HG02981 (cell line): ENCODE measurements around the gene IST1.

Experiments
- ATAC-seq: cut with Tn5 transposase; IDR thresholded peaks from one replicate; pipeline ENCODE4 v1.9.1; 2021; ENCODE audit warnings: mild to moderate bottlenecking, moderate library complexity; ENCODE audit not compliant: unreplicated experiment

Gene IST1

DNA sequence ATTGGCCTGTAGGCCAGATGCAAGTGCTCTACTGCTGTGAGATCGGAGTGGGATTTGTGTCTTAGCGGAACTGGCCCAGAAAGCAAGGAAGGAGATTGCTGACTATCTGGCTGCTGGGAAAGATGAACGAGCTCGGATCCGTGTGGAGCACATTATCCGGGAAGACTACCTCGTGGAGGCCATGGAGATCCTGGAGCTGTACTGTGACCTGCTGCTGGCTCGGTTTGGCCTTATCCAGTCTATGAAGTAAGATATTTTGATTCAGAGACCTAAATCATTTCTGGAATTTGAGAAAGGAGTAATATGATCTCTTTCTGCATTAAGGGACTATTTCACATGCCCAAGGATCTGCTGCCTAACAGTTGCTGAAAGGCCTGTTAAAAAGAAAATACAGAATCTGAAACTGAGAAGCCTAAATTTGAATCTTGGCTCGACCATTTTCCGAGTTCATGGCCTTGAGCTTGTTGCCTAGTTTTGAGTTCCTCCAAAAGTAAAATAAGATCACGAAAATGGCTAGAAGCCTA, 21.1 kb downstream of the IST1 start:
- no peak for ATAC-seq

DNA sequence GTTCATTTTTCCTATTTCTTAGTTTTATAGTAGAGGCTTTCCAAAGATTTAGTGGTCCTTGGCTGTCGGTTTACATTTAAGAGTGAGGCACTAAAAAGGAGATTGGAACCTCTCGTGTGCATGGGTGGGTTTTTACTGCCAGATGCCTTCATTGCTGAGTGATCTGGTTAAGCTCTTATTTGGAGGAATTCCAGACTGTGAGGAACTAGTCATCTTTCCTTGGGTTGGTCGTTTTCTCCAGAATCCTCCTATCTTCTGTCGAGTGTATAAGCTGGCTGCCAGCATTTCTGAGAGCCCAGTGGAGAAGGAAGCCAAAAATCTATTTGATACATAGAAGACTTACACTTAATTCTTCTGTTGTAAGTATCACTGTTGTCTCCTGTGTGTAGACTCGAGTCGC, 22.6 kb downstream of the IST1 start:
- no peak for ATAC-seq

DNA sequence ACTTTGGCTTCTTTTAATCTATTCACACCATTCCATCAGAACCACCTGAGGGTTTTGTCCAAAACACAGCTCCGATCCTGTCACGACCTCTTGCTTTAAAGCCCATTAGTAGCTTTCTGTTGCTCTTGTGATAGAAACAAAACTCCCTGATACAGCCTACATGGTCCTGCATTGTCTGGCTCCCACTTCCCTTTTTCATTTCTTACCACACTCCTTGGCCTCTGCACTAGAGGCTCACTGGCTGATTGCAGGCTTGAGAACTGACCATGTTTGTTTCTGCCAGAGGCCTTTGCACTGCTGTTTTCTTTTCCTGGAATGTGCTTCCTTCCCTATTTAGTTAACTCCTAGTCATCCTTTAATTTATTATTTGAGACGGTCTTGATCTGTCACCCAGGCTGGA, 23.7 kb downstream of the IST1 start:
- peak; percentile 81 for ATAC-seq

DNA sequence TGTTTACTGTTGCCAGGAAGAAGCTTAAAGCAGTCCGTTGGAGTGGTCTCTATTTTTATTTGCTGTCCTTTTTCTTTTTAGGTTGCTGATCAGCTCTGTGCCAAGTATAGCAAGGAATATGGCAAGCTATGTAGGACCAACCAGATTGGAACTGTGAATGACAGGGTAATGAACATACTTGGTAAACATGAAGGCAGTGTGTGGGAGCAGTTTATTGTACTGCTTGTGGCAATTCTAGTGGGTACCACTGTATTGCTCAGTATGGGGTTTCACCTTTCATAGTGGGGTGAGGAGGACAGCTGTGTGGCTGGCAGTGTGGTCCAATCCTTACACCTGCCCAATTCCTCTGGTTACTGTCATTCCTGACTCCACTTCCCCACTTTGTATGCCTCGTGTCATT, 25.3 kb downstream of the IST1 start:
- ATAC-seq: no peak

DNA sequence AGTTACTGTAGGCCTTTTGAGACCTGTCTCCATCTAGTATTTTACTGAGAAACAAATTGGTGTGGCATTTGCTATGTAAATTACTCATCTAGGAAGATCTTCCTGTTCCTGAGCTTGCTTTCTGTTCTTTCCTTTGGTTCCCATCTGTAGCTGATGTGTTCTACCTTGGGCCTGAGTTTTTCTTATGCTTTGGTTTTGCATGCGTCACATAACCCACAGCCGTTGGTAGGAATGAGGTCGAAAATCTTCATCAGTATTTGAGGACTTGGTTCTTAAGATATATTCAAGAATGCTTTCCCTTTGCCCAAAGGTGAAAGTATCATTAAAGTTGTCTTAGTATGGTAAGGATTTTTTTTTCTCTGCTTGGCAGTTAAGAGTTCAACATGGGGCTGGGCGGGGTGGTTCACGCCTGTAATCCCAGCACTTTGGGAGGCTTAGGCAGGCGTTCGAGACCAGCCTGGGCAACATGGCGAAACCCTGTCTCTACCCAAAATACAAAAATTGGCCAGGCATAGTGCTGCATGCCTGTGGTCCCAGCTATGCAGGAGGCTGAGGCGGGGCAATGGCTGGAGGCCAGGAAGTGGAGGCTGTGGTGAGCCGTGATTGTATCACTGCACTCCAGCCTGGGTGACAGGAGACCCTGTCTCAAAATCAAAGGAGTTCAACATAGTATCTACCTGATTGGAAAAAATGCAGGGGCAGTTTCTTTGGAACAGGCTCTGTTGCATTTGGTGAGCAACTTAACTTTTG, 28.8 kb downstream of the IST1 start:
- ATAC-seq: no peak

DNA sequence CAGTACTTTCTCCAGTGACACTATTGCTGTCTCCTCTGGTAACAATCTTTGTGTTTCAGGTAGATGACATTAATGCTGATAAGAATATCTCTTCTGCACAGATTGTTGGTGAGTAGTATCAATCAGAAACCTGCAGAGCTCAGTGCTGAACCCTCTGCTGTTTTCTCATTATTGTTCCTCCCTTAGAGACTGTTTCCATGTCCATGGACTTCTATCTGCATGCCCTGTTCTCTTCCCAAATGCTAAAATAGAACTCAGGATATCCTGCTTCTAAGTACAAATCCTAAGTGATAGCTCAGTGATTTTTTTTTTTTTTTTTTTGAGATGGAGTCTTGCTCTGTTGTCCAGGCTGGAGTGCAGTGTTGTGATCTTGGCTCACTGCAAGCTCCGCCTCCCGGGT, 29.4 kb downstream of the IST1 start:
- ATAC-seq: no peak

DNA sequence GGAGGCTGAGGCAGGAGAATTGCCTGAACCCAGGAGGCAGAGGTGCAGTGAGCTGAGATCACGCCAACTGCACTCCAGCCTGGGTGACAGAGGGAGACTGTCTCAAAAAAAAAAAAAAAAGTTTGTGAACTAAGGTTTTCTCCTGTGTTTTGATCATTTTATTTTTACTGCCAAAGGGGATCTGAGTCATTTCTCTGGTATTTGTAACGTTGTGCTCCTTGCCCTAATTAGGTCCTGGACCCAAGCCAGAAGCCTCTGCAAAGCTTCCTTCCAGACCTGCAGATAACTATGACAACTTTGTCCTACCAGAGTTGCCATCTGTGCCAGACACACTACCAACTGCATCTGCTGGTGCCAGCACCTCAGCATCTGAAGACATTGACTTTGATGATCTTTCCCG, 32.1 kb downstream of the IST1 start:
- ATAC-seq: no peak

DNA sequence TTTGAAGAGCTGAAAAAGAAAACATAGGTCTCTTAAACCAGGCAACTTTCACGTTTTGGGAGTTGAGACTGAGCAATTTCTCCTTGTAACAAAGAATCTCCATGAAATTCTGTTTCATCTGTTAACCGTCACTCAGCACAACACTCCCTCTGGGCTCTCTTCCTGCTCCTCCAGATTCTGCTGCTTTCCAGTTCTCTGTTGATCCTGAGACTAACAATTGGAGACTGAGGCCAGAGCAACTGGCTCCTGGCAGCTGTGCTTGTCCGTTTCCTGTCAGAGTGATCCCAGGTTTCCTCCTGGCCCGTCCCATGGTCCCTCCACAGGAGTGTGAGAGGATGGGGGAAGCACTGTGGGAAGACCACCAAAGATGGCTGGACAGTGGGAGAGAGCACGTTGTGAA, 32.5 kb downstream of the IST1 start:
- ATAC-seq: no peak

DNA sequence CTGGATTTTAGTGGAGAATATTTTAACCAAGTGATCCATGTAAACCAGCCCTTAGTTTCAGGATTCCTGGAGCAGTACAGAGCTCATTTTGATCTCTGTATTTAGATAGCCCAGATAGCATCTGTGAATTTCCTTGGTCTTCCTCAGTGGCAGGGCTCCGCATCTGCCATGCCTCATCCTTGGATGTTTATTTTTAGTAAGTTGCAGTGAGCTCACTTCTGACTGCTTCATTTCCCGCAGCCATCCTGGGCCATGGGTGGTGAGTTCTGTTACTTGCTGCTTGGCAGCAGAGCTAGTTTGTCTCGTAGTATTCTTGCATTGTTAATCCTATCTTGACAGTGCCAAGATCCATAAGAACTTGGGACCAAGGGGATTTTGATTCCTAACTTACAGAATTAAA, 33.7 kb downstream of the IST1 start:
- no peak for ATAC-seq

DNA sequence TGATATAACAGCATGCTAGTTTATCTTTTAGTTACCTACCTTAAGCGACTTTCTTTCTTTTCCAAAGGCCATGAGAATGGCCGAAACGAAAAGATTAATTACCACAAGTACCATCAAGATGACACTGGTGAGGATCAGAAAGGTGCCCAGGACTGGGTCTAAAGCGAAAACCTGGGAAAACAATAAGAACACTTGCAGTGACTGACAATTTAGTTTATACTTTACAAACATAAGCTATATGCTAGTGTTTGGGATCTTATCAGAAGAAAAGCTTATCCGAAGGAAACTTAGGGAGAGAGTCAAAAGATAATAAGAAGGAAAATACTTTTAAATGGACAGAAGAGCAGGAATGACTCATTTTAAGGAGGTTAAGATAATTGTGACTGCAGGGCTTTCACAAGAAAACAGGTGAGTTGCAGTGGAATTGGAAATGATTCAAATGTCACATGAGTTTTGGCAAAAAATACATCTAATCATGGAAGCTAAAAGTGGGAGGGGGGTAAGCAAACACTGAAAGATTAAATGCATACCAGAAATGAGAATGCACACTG, 34.8 kb downstream of the IST1 start:
- no peak for ATAC-seq

DNA sequence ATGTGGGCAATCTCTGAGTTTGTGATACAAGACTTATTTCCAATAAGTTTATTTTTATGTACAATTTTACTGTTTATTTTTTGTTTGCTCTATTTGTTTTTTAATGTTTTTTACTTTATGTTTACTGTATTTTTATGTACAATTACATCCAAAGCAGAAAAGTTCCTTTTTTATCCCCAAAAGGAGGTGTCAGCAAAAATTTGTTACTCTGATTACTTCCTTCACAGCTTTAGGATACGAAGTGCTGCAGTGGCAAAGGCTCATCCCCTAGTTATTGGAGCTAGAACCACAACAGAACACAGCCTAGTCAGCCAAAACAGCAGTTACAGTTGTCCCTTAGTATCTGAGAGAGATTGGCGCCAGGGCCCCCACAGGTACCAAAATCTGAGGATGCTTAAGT, 35.7 kb downstream of the IST1 start:
- no peak for ATAC-seq

DNA sequence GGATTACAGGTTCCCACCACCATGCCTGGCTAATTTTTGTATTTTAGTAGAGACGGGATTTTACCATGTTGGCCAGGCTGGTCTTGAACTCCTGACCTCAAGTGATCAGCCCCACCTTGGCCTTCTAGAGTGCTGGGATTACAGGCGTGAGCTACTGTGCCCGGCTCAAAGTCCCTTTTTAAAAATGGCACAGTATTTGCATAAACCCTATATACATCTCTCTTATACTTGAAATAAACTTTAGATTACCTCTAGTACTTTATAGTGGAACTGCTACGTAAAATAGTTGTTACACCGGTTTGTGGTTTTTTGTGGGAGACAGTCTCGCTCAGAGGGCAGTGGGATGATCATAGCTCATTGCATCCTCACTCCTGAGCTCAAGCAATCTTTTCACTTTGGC, 36.3 kb downstream of the IST1 start:
- ATAC-seq: no peak

DNA sequence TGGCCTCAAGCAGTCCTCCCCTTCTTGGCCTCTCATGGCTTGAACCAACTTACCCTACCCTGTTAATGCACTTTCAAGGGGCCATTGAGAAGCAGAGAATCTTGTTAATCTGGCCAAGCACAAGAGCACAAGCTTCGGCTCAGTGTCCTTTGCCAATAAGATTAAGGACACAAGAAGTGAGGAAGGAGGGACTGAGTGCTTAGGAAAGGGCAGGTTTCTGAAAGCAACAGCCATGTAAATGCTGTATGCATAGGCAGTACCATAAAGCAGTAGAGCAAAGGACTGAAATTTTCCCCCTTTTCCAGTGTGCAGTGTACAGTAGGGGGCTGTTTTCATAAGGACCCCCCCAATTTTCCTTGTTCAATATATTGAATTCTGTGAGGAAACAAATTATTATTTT, 37.7 kb downstream of the IST1 start:
- no peak for ATAC-seq

DNA sequence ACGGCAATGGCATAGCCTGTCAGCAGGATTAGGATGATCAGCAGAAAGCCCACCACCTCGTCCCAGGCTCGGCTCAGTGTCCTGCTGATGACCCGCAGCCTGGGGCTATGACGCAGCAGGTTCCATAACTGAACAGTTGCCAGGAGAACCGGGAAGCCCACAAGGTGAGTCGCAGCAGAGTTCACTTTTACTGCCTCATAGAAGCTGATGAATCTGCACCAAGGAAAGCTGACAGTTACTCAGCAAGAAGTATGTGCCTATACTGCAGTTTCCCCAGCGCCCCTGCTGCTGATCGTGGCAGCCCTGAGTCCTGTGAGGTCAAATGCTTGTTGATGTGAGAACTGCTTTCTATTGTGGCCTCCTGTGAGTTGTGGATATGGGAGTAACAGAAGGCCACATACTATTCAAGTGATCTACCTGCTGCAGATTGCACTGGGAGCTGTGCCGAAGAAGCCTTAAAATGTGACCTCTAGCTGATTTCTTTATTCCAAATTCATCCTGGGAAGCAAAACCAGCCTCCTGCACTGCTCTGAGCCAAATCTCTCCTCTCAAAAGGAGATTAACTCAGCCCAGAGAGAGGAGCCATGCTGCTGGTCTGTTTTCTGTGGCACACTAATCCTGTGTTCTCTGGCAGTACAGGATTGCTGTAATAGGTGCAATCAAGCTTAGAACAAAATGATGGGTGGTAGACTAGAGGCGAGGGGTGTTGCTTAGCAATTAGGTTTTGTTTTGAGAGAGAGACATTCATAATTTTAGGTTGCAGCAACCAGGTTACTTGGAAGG, 38.8 kb downstream of the IST1 start:
- no peak for ATAC-seq

DNA sequence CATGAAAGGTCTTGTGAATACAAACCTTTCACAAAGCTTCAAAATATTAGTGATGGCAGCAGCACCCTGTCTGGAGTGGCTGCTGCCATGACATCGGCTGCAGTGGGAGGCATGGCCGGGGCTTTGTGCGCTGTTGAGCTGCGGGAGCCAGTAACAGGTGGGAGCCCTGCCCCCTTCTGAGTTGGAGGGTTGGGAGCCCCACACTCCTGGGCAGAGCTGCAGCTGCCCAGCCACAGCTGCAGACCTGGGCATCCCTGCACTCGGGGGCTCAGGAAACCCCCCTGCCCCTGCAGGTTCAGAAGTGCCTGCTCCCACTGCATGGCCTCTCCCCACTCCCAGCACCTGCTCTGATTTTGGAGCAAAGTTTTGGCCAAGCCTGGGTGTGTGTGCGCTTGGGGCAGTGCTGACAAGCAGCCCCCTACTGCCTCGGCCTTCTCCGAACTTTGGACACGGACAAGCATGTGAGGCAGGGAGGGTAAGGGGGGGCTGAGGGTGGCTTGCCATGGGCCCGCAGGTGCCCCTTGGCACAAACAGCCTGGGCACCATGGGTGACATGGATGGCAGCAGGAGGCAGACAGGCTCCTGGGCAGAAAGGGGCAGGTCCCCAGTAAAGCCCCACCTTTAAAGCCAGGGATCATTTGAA, 42.7 kb downstream of the IST1 start:
- ATAC-seq: no peak

DNA sequence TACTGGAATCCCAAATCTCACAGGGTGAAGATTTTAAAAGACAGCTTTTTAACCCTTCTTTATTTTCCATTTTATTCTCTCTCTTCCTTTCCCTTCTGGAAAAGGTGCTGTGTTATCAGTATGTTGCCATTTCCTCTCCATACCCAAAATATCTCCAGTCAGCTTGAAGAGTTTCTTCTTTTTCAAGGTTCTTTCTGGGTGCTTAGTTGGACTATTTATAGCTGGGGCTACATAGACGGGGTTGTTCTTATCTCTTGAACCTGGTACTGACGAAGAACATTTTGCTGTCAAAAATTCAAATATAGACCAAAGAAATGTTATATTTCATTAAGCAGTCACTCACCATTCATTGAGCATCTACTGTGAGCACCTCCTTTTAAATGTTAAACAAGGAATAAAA, 48.6 kb downstream of the IST1 start:
- no peak for ATAC-seq

DNA sequence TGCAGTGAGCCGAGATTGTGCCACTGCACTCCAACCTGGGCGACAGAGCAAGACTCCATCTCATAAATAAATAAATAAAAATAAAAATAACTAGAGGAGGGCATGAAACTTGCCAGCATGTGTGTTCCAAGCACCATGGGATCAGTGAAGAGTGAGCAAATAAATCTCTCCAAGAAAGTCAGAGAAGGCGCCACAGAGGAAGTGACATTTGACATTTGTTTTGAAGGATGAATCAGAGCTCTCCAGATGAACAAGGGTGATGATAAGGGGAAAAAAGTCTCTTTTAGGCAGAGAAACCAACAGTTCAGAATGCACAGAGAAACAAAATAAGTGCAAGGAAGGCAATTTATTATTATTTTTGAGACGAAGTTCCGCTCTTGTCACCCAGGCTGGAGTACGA, 50.3 kb downstream of the IST1 start:
- ATAC-seq: no peak

DNA sequence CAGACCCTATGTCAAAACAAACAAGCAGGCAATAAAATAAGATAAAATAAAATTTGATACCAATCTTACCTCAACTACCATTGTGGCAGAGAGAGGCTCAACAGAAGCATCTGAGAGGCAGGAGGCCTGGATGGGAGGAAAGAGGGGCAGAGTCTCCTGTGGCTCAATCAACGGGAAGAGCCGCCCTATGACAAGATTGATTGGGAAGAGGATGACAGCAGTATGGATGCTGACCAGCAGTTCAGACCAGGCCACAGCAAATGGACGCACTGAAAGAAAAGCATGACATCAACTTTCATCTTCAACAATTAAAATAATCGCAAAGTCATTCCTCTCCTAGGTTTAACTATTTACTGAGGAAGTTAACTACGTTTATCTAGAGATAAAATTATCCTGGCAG, 57.5 kb downstream of the IST1 start:
- no peak for ATAC-seq

DNA sequence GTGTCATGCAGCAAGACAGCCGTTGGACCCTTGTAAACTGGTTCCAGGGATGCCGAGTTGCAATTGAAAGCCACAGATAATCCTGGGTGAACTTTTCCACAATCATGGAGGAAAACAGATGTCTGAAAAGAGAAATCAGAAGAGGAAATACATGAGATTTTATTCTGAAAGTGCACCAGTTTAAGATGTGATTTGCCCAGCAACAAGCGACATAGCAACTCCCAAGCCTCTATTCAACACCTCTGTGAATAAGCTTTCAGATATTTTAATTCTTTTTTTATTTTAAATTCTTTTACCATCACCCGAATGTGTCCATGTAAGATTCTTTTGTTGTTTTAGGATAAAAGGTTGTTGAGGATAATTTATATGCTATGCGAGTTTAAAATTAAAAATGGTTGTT, 58.8 kb downstream of the IST1 start:
- no peak for ATAC-seq

DNA sequence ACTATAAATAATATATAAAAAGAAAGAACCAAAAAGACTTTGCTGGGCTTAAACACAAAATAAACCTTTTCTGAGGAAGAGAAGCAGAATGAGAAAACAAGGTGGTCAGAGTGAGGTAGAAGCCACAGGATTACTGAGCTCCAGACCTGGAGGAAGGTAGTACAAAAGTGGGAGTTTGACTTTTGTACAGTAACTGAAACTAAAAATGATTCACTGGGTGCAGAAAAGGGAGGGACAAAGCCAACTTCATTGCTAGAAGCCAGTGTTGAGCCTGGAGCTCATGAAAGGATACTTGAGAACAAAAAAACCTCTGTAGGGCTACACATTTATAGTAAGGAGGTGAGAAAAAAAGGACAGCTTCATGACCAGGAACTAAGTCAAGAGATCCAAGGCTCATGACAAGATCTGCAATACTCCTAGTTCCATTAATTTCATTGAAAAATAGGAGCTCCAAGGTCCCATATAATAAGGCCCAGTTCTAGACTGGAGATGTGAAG, 59.4 kb downstream of the IST1 start:
- ATAC-seq: no peak

DNA sequence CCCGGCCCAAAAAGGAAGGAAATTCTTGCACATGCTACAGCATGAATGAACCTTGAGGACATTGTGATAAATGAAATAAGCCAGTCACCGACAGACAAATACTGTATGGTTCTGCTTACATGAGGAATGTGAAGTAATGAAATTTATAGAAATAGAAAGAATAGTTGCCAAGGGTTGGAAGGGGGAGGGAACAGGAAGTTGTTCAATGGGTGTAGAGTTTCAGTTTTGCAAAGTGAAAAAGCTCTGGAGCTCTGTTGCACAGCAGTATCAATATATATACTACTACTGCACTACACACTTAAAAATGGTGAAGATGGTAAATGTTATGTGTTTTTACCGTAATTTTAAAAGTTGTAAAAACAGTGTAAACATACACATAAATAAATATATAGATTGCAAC, 61.2 kb downstream of the IST1 start:
- ATAC-seq: no peak
